Kidney epithelial cell (primary cell): Measurements from ENCODE around the gene NLK. TPM values are rescaled to one million over a fixed set of nuclear protein-coding genes. Genes with fewer than 3 reads are reported as not detected.

Experiments
- DNase-seq: peaks from one replicate; pipeline ENCODE4 v3.0.0-alpha.2; 2010; ENCODE audit warnings: low read depth
- H3K27me3 ChIP-seq: 2 replicates; pipeline ENCODE4 v1.6.0; 2011; ENCODE audit warnings: low read length; ENCODE audit not compliant: control insufficient read depth, insufficient read depth
- H3K36me3 ChIP-seq: 2 replicates; pipeline ENCODE4 v1.5.1; 2011; ENCODE audit warnings: low read length; ENCODE audit not compliant: control insufficient read depth, insufficient read depth
- H3K4me3 ChIP-seq: 2 replicates; pipeline ENCODE4 v1.5.1; 2011; ENCODE audit warnings: low read depth, mild to moderate bottlenecking, control low read depth, low read length
- total RNA-seq: library from RNA; depleted of rRNA; stranded (reverse); fragments of >200 nt; gene quantifications from 2 replicates; pipeline ENCODE4 v1.2.3, GENCODE V29; 2015
- TF ChIP-seq, protein P1 (sequence below): IDR thresholded peaks from 2 replicates; pipeline ENCODE4 v1.5.1; 2011; ENCODE audit warnings: mild to moderate bottlenecking, moderate library complexity, low read length, control low read depth, inconsistent platforms; ENCODE audit not compliant: insufficient read depth, poor library complexity, severe bottlenecking

NLK gene
- total RNA-seq, 1 donor from 2014 or later: 12.9 TPM

- TF ChIP-seq, protein P1, sequence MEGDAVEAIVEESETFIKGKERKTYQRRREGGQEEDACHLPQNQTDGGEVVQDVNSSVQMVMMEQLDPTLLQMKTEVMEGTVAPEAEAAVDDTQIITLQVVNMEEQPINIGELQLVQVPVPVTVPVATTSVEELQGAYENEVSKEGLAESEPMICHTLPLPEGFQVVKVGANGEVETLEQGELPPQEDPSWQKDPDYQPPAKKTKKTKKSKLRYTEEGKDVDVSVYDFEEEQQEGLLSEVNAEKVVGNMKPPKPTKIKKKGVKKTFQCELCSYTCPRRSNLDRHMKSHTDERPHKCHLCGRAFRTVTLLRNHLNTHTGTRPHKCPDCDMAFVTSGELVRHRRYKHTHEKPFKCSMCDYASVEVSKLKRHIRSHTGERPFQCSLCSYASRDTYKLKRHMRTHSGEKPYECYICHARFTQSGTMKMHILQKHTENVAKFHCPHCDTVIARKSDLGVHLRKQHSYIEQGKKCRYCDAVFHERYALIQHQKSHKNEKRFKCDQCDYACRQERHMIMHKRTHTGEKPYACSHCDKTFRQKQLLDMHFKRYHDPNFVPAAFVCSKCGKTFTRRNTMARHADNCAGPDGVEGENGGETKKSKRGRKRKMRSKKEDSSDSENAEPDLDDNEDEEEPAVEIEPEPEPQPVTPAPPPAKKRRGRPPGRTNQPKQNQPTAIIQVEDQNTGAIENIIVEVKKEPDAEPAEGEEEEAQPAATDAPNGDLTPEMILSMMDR: no peak
- no peaks in the 10 kb centered on the region for H3K36me3 ChIP-seq
- no peak for DNase-seq
- H3K4me3 ChIP-seq: no peak overlapping the region
- no peaks in the 10 kb centered on the region for H3K27me3 ChIP-seq
Observed at GRCh38 chr17:28112606-28113005, 70.1 kb downstream of the NLK start.

GRCh38 chr17:28113269-28113668 is 70.8 kb downstream of the NLK start:
- Histone ChIP-seq H3K4me3 (no peak overlapping the region), H3K27me3 (no peaks in the 10 kb centered on the region), H3K36me3 (no peaks in the 10 kb centered on the region)
- TF ChIP-seq, protein P1: no peak
- no peak for DNase-seq

- no peak for DNase-seq
- H3K36me3 ChIP-seq: no peaks in the 10 kb centered on the region
Observed at GRCh38 chr17:28115046-28115445, 72.6 kb downstream of the NLK start.

DNA sequence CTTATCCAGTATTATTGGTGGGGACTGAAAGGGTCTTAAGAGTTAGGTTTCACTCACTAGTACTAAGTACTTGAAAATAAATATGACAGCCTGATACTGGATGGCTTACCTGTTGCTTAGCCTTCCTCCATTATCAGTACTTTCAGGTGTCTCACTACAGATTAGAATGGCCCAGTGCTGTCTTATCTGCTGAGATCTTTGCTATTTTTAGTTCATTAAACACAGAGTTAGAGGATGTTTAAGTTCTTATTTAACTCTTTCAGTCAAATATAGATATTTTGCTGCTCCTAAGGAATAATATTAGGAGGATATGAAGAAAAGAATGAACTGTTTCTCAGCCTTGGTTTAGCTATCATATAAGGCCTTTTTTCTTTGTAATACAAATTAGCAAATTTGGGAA is 74.8 kb downstream of the NLK start:
- Histone ChIP-seq H3K36me3 (no peaks in the 10 kb centered on the region), H3K27me3 (no peaks in the 10 kb centered on the region)

More at GRCh38 chr17:28115046-28115445, 72.6 kb downstream of the NLK start:
- TF ChIP-seq, protein P1: no peak
- Histone ChIP-seq H3K27me3 (no peaks in the 10 kb centered on the region), H3K4me3 (no peak overlapping the region)

GRCh38 chr17:28118362-28118761 is 75.9 kb downstream of the NLK start:
- DNase-seq: no peak
- H3K27me3 ChIP-seq: no peaks in the 10 kb centered on the region
- H3K4me3 ChIP-seq: no peak overlapping the region

More for the DNA sequence above, 74.8 kb downstream of the NLK start:
- no peak overlapping the region for H3K4me3 ChIP-seq
- TF ChIP-seq, protein P1: no peak
- no peak for DNase-seq

GRCh38 chr17:28119046-28119445 is 76.6 kb downstream of the NLK start:
- no peak overlapping the region for H3K4me3 ChIP-seq
- H3K36me3 ChIP-seq: no peaks in the 10 kb centered on the region
- peak; percentile 18 for DNase-seq
- no peaks in the 10 kb centered on the region for H3K27me3 ChIP-seq
- TF ChIP-seq, protein P1: no peak

More at GRCh38 chr17:28118362-28118761, 75.9 kb downstream of the NLK start:
- TF ChIP-seq, protein P1: no peak
- no peaks in the 10 kb centered on the region for H3K36me3 ChIP-seq
